ENCODE measurements around the gene FBXW10B.

DNA sequence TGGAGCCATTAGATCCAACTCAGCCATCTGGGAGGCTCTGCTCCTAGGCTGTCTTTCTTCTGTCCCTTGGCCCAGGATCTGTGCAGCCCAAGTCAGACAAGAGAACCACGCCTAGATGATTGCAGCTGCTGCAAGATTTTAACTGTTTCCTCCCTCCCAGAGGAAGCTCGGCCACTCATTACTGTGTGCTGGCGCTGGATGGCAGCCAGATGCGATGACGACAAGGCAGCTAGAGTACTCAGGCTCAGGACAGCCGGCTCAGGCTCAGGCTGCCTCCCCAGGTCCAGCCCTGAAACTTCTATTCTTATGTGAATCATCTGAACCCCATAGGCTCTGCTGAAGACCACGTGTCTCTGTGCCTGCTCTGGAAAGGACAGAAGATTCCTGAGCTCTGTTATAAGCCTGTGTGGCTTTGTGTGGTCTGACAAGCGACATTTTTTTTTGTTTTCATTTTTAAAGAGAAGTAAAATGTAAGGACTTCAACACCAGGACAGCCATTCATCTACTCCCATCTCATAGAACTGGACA is 32.1 kb upstream of the FBXW10B start:
- TF ChIP-seq, protein P1, sequence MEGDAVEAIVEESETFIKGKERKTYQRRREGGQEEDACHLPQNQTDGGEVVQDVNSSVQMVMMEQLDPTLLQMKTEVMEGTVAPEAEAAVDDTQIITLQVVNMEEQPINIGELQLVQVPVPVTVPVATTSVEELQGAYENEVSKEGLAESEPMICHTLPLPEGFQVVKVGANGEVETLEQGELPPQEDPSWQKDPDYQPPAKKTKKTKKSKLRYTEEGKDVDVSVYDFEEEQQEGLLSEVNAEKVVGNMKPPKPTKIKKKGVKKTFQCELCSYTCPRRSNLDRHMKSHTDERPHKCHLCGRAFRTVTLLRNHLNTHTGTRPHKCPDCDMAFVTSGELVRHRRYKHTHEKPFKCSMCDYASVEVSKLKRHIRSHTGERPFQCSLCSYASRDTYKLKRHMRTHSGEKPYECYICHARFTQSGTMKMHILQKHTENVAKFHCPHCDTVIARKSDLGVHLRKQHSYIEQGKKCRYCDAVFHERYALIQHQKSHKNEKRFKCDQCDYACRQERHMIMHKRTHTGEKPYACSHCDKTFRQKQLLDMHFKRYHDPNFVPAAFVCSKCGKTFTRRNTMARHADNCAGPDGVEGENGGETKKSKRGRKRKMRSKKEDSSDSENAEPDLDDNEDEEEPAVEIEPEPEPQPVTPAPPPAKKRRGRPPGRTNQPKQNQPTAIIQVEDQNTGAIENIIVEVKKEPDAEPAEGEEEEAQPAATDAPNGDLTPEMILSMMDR (IDR thresholded peaks at IDR 0.05; ENCODE audit: low read length): no peak
- no peak for TF ChIP-seq EZH2 (IDR thresholded peaks at IDR 0.05; ENCODE audit: borderline replicate concordance, low read length)

Data from OCI-LY1 (cell line).